ENCODE measurements around the gene PRICKLE1.

- TF ChIP-seq EP300 (conservative IDR thresholded peaks at IDR 0.05; ENCODE audit: poor library complexity, severe bottlenecking) (no peak), POLR2AphosphoS5 (IDR thresholded peaks at IDR 0.05) (no peak)
These were observed 3.3 kb downstream of the PRICKLE1 start for GRCh38 chr12:42586268-42586667.
